Upper lobe of right lung (tissue), 1 donor: ENCODE results near the gene GINS2. TPM values are rescaled to one million over a fixed set of nuclear protein-coding genes. Genes with fewer than 3 reads are reported as not detected.

Experiments used
- ATAC-seq: fragments of 200-7000 bp; cut with Tn5 transposase; one replicate; pipeline ENCODE4 v1.9.1; 2020; ENCODE audit warnings: mild to moderate bottlenecking, moderate library complexity
- DNase-seq: peaks from one replicate; pipeline ENCODE4 v3.0.0-alpha.2; 2020
- H3K27ac ChIP-seq: fragments of 200-600 bp; one replicate; pipeline ENCODE4 v1.8.0; 2022
- H3K27me3 ChIP-seq: fragments of 200-600 bp; one replicate; pipeline ENCODE4 v1.8.0; 2022; ENCODE audit warnings: mild to moderate bottlenecking
- H3K36me3 ChIP-seq: fragments of 200-600 bp; one replicate; pipeline ENCODE4 v1.8.0; 2022
- H3K4me1 ChIP-seq: fragments of 200-600 bp; one replicate; pipeline ENCODE4 v1.8.0; 2022
- H3K4me3 ChIP-seq: fragments of 200-600 bp; one replicate; pipeline ENCODE4 v1.8.0; 2022; ENCODE audit warnings: mild to moderate bottlenecking
- H3K9me3 ChIP-seq: fragments of 200-600 bp; one replicate; pipeline ENCODE4 v1.8.0; 2022
- CTCF ChIP-seq: fragments of 200-600 bp; IDR thresholded peaks from one replicate; pipeline ENCODE4 v1.8.0; 2022; ENCODE audit warnings: antibody characterized with exemption
- intact Hi-C: fragments of 100-400 bp; cut with DNase I; formaldehyde crosslinking; loops from one replicate; pipeline ENCODE4 v1.11.0; 2022
- total RNA-seq: library from RNA; stranded (reverse); fragmentation: NEBNext Ultra II Directional; extraction: Animal tissue kit (Norgen Biotek cat#: 25700); gene quantifications from one replicate; pipeline ENCODE4 v1.2.1, GENCODE V29; 2021
- donor health status: DM: no; HTN: yes; CAD: no; lungs with severe emphysema.

Gene GINS2
- total RNA-seq, 1 donor from 2014 or later: 0.46 TPM

- peaks cover 15% of the 10 kb centered on the region for H3K36me3 ChIP-seq
These were observed 55.9 kb downstream of the GINS2 start for GRCh38 chr16:85632709-85633437.

GRCh38 chr16:85631802-85632393 is 56.9 kb downstream of the GINS2 start:
- no peak for DNase-seq

More at GRCh38 chr16:85632709-85633437, 55.9 kb downstream of the GINS2 start:
- no peak for TF ChIP-seq CTCF
- H3K4me3 ChIP-seq: no peak overlapping the region
- H3K27ac ChIP-seq: no peak overlapping the region
- no peaks in the 10 kb centered on the region for H3K27me3 ChIP-seq
- no peaks in the 10 kb centered on the region for H3K9me3 ChIP-seq
- peaks cover 3% of the 10 kb centered on the region for H3K4me1 ChIP-seq
- intact Hi-C loops: loop anchor here (10.0 kb wide), 1 partner anchor 62 kb away; no protein-coding TSS in a partner anchor
- no peak for DNase-seq
- ATAC-seq: no peak

GRCh38 chr16:85631230-85631629 is 57.5 kb downstream of the GINS2 start:
- intact Hi-C loops: loop anchor here (10.0 kb wide), 1 partner anchor 64 kb away; no protein-coding TSS in a partner anchor
- H3K36me3 ChIP-seq: peaks cover 15% of the 10 kb centered on the region
- H3K9me3 ChIP-seq: no peaks in the 10 kb centered on the region
- no peaks in the 10 kb centered on the region for H3K27me3 ChIP-seq
- no peak for DNase-seq
- H3K4me3 ChIP-seq: no peak overlapping the region
- TF ChIP-seq CTCF: no peak
- ATAC-seq: no peak
- no peak overlapping the region for H3K27ac ChIP-seq
- peaks cover 8% of the 10 kb centered on the region for H3K4me1 ChIP-seq

More at GRCh38 chr16:85631802-85632393, 56.9 kb downstream of the GINS2 start:
- Histone ChIP-seq H3K27ac (no peak overlapping the region), H3K9me3 (no peaks in the 10 kb centered on the region), H3K36me3 (peaks cover 15% of the 10 kb centered on the region), H3K27me3 (no peaks in the 10 kb centered on the region), H3K4me3 (no peak overlapping the region), H3K4me1 (peaks cover 3% of the 10 kb centered on the region)
- no peak for ATAC-seq
- intact Hi-C loops: loop anchor here (10.0 kb wide), 1 partner anchor 63 kb away; no protein-coding TSS in a partner anchor
- no peak for TF ChIP-seq CTCF

GRCh38 chr16:85629853-85630252 is 58.9 kb downstream of the GINS2 start:
- DNase-seq: no peak
- Histone ChIP-seq H3K4me1 (peaks cover 18% of the 10 kb centered on the region), H3K27ac (no peak overlapping the region), H3K9me3 (no peaks in the 10 kb centered on the region), H3K4me3 (no peak overlapping the region), H3K36me3 (peaks cover 14% of the 10 kb centered on the region), H3K27me3 (no peaks in the 10 kb centered on the region)
- TF ChIP-seq CTCF: no peak
- ATAC-seq: no peak
- intact Hi-C loops: loop anchor here (10.0 kb wide), 1 partner anchor 65 kb away; no protein-coding TSS in a partner anchor

- ATAC-seq: no peak
- no peak for TF ChIP-seq CTCF
- Histone ChIP-seq H3K27me3 (no peaks in the 10 kb centered on the region), H3K4me3 (no peak overlapping the region), H3K36me3 (peaks cover 9% of the 10 kb centered on the region), H3K9me3 (no peaks in the 10 kb centered on the region), H3K27ac (no peak overlapping the region), H3K4me1 (peaks cover 18% of the 10 kb centered on the region)
- no peak for DNase-seq
- intact Hi-C loops: no loop called here
These were observed 59.4 kb downstream of the GINS2 start for GRCh38 chr16:85629326-85629725.
